HFF-Myc (cell line): ENCODE measurements around the gene INPP4B.

Experiments used
- DNase-seq: peaks from one replicate; pipeline ENCODE4 v3.0.0-alpha.2; 2011; ENCODE audit warnings: low read depth; ENCODE audit errors: extremely low read depth
- H3K4me3 ChIP-seq: replicated peaks from 2 replicates; pipeline ENCODE4 v1.5.1; 2011; ENCODE audit warnings: low read depth, mild to moderate bottlenecking, control low read depth, low read length
- CTCF ChIP-seq: IDR thresholded peaks from 2 replicates; pipeline ENCODE4 v1.5.1; 2012; ENCODE audit warnings: mild to moderate bottlenecking, low read depth, low read length, control low read depth; ENCODE audit errors: missing control alignments

The INPP4B gene

GRCh38 chr4:142297313-142297712 is 548.8 kb downstream of the INPP4B start:
- DNase-seq: no peak
- TF ChIP-seq CTCF: no peak
- H3K4me3 ChIP-seq: no peak overlapping the region

DNA sequence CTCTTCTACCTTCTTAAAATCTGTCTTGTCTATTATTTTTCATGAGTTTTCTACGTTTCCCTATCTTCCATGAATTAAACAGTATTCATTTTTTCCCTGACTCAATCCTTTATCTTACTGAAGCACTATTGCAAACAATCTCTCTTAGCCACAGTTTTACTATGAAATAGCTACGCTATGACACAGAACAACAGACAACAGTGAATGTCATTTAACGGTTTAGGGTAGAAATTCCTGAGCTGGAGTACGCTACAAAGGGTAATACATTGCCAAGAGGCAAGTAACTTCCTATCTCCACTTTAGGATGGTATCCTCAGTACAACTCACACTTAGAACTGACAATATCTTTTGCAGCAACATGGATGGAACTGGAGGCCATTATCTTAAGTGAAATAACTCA is 552.6 kb downstream of the INPP4B start:
- TF ChIP-seq CTCF: no peak
- H3K4me3 ChIP-seq: no peak overlapping the region
- DNase-seq: no peak

- H3K4me3 ChIP-seq: no peak overlapping the region
- no peak for TF ChIP-seq CTCF
- no peak for DNase-seq
Measured at GRCh38 chr4:142292231-142292630, 553.9 kb downstream of the INPP4B start.

GRCh38 chr4:142291299-142292050 is 554.6 kb downstream of the INPP4B start:
- H3K4me3 ChIP-seq: no peak overlapping the region
- no peak for DNase-seq
- TF ChIP-seq CTCF: no peak

- DNase-seq: no peak
- no peak for TF ChIP-seq CTCF
- no peak overlapping the region for H3K4me3 ChIP-seq
Measured at GRCh38 chr4:142287371-142287770, 558.7 kb downstream of the INPP4B start.

DNA sequence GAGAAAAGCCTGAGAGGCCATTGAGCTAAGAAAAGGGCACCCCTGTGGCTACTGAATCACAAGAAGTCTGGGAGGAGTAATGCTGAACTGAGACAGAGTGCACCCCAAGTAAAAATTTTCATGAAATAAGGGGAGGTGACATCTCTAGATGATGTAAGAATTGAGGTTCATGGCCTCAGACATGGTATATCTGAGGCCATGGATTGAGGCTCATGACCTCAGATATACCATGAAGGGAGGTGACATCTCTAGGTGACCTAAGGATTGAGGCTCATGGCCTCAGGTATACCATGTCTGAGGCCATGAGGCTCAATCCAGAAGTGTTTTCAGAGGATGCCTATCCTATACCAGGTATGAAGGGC is 560.9 kb downstream of the INPP4B start:
- no peak for TF ChIP-seq CTCF
- DNase-seq: no peak
- no peak overlapping the region for H3K4me3 ChIP-seq
